Hepatocyte (in vitro differentiated cells): ENCODE results near the gene NUBPL. TPM values are rescaled to one million over a fixed set of nuclear protein-coding genes. Genes with fewer than 3 reads are reported as not detected.

ENCODE experiments used
- DNase-seq: peaks from one replicate; pipeline ENCODE4 v3.0.0-alpha.2; 2016; ENCODE audit warnings: low spot score
- H2AFZ ChIP-seq: fragments of 200-600 bp; sonication (generic); 2 replicates; pipeline ENCODE4 v1.6.0; 2016; ENCODE audit warnings: antibody characterized with exemption, mild to moderate bottlenecking
- H3K27ac ChIP-seq: fragments of 200-600 bp; sonication (generic); 2 replicates; pipeline ENCODE4 v1.5.1; 2016; ENCODE audit warnings: mild to moderate bottlenecking
- H3K27me3 ChIP-seq: fragments of 200-600 bp; sonication (generic); 2 replicates; pipeline ENCODE4 v1.6.1; 2016
- H3K36me3 ChIP-seq: fragments of 200-600 bp; sonication (generic); replicated peaks from 2 replicates; pipeline ENCODE4 v1.5.1; 2016; ENCODE audit warnings: low read depth; ENCODE audit not compliant: insufficient read depth
- H3K4me1 ChIP-seq: fragments of 200-600 bp; sonication (generic); 2 replicates; pipeline ENCODE4 v1.5.1; 2016; ENCODE audit warnings: mild to moderate bottlenecking, moderate library complexity; ENCODE audit not compliant: insufficient read depth
- H3K4me2 ChIP-seq: fragments of 200-600 bp; sonication (generic); 2 replicates; pipeline ENCODE4 v1.6.0; 2016
- H3K4me3 ChIP-seq: fragments of 200-600 bp; sonication (generic); 2 replicates; pipeline ENCODE4 v1.5.1; 2016; ENCODE audit warnings: mild to moderate bottlenecking
- H3K79me2 ChIP-seq: fragments of 200-600 bp; sonication (generic); 2 replicates; pipeline ENCODE4 v1.6.0; 2017; ENCODE audit warnings: mild to moderate bottlenecking
- H3K9me2 ChIP-seq: fragments of 200-600 bp; sonication (generic); replicated peaks from 2 replicates; pipeline ENCODE4 v1.6.0; 2017; ENCODE audit warnings: mild to moderate bottlenecking; ENCODE audit not compliant: insufficient read depth
- H3K9me3 ChIP-seq: fragments of 200-600 bp; sonication (generic); 2 replicates; pipeline ENCODE4 v1.5.1; 2016; ENCODE audit warnings: low read depth, mild to moderate bottlenecking
- H4K20me1 ChIP-seq: fragments of 200-600 bp; sonication (generic); 2 replicates; pipeline ENCODE4 v1.6.0; 2016; ENCODE audit warnings: mild to moderate bottlenecking; ENCODE audit not compliant: insufficient read depth, poor library complexity, severe bottlenecking
- CTCF ChIP-seq: fragments of 200-600 bp; sonication (generic); IDR thresholded peaks from 2 replicates; pipeline ENCODE4 v1.5.1; 2016; ENCODE audit warnings: antibody characterized with exemption, mild to moderate bottlenecking; ENCODE audit not compliant: poor library complexity
- EZH2 ChIP-seq: fragments of 200-600 bp; sonication (generic); IDR thresholded peaks from 2 replicates; pipeline ENCODE4 v1.6.1; 2016; ENCODE audit warnings: antibody characterized with exemption, mild to moderate bottlenecking, borderline replicate concordance
- EZH2phosphoT487 ChIP-seq: fragments of 200-600 bp; sonication (generic); IDR thresholded peaks from one replicate; pipeline ENCODE4 v1.6.1; 2018; ENCODE audit warnings: antibody characterized with exemption, mild to moderate bottlenecking, low read depth, moderate library complexity; ENCODE audit not compliant: unreplicated experiment, severe bottlenecking
- WGBS: methylation state at CpG from one replicate; pipeline ENCODE4 v1.1.6; 2016; ENCODE audit warnings: low lambda C conversion rate; ENCODE audit errors: missing lambda C conversion rate; 5-methylcytosine and 5-hydroxymethylcytosine counted together
- polyA plus RNA-seq: library from polyadenylated mRNA; unstranded; fragments of >200 nt; fragmentation: Nextera tagmentation; extraction: Ambion mirVana; gene quantifications from 2 replicates; pipeline ENCODE4 v1.2.1, GENCODE V29; 2016
- total RNA-seq: library from RNA; depleted of rRNA; stranded (reverse); fragments of >200 nt; gene quantifications from 2 replicates; pipeline ENCODE4 v1.2.3, GENCODE V29; 2014

The NUBPL gene
- total and polyA plus RNA-seq, 2 experiments from 2014 or later: 7.4 to 14.8 TPM

- Histone ChIP-seq H3K4me2 (no peak overlapping the region), H3K36me3 (no peaks in the 10 kb centered on the region), H3K9me2 (no peaks in the 10 kb centered on the region), H3K9me3 (no peaks in the 10 kb centered on the region), H3K79me2 (no peaks in the 10 kb centered on the region), H3K27ac (no peak overlapping the region), H2AFZ (no peak overlapping the region), H3K4me1 (no peaks in the 10 kb centered on the region), H3K4me3 (no peak overlapping the region), H4K20me1 (no peaks in the 10 kb centered on the region), H3K27me3 (no peaks in the 10 kb centered on the region)
- TF ChIP-seq EZH2: no peak
- no peak for TF ChIP-seq CTCF
- no peak for TF ChIP-seq EZH2phosphoT487
- no peak for DNase-seq
- WGBS: 86% methylated on average over 1 of the region's 1 CpG
Measured at GRCh38 chr14:31541702-31542101, 19.5 kb upstream of the NUBPL start.

- Histone ChIP-seq H2AFZ (no peak overlapping the region), H3K27me3 (no peaks in the 10 kb centered on the region), H3K27ac (no peak overlapping the region), H4K20me1 (no peaks in the 10 kb centered on the region), H3K4me1 (no peaks in the 10 kb centered on the region), H3K9me3 (no peaks in the 10 kb centered on the region), H3K4me2 (no peak overlapping the region), H3K36me3 (no peaks in the 10 kb centered on the region), H3K9me2 (no peaks in the 10 kb centered on the region), H3K4me3 (no peak overlapping the region), H3K79me2 (no peaks in the 10 kb centered on the region)
- no peak for DNase-seq
- no peak for TF ChIP-seq EZH2phosphoT487
- peak; percentile 28 for TF ChIP-seq CTCF
- WGBS: 80% methylated on average over 5 of the region's 5 CpGs
Measured at GRCh38 chr14:31543969-31544799, 17.0 kb upstream of the NUBPL start.

GRCh38 chr14:31544816-31545215 lies 16.4 kb upstream of the NUBPL start:
- Histone ChIP-seq H3K36me3 (no peaks in the 10 kb centered on the region), H3K79me2 (no peaks in the 10 kb centered on the region), H3K9me3 (no peaks in the 10 kb centered on the region), H3K4me3 (no peak overlapping the region), H3K4me1 (no peaks in the 10 kb centered on the region), H3K27me3 (peaks cover under 1% of the 10 kb centered on the region), H2AFZ (no peak overlapping the region), H3K27ac (no peak overlapping the region), H4K20me1 (no peaks in the 10 kb centered on the region), H3K4me2 (no peak overlapping the region), H3K9me2 (no peaks in the 10 kb centered on the region)
- no peak for TF ChIP-seq EZH2
- TF ChIP-seq CTCF: no peak
- TF ChIP-seq EZH2phosphoT487: no peak
- DNase-seq: no peak
- 96% methylated on average over 3 of the region's 3 CpGs for WGBS
